ENCODE data around the gene AK4. TPM values are rescaled to one million over a fixed set of nuclear protein-coding genes. Genes with fewer than 3 reads are reported as not detected.
A peak's percentile ranks its signal among the peaks of the same experiment; 100 is the strongest.

The AK4 gene
- total and polyA plus RNA-seq, 4 experiments from 2014 or later = 1.3 to 1.9 TPM; not detected in 2

GRCh38 chr1:65254320-65255034 lies 106.5 kb downstream of the AK4 start:
- Histone ChIP-seq H3K36me3 (ENCODE audit: insufficient read depth, low read length) (no peaks in the 10 kb centered on the region), H3K27me3 (ENCODE audit: insufficient read depth, low read length) (no peaks in the 10 kb centered on the region), H3K9me3 (ENCODE audit: control insufficient read depth in 1 of 2, low read length in 2 of 2) (no peaks in the 10 kb centered on the region), H3K27ac (ENCODE audit: low read depth, low read length) (no peak overlapping the region), H3K4me1 (ENCODE audit: insufficient read depth, low read length) (peaks cover 20% of the 10 kb centered on the region), H3K4me3 (ENCODE audit: low read length in 2 of 2) (peak overlapping the region; percentile 45 to 68)
- Mint-ChIP-seq H3K27ac (peak overlapping the region in 5 of 7 donors; percentile 72 to 94 (median 88)), H3K9me3 (peaks cover 0 to 1% (median 0%) of the 10 kb centered on the region in 8 donors), H3K36me3 (peaks cover 0 to 3% of the 10 kb centered on the region in 2 donors), H3K4me1 (peaks cover 8 to 20% (median 16%) of the 10 kb centered on the region in 4 donors), H3K27me3 (peaks cover 0 to 4% of the 10 kb centered on the region in 2 donors), H3K4me3 (peak overlapping the region; percentile 85 to 98 (median 94))
- CTCF ChIA-PET (ENCODE audit: partially characterized antibody) = interaction anchor here (0.9 to 1.3 kb wide), 4 partner anchors 9 to 168 kb away, joined by 3 to 4 read pairs (median 4); no protein-coding TSS in a partner anchor
- DNase-seq = peak; percentile 81 to 85 (median 83)
- intact Hi-C loops (cut with micrococcal nuclease) = loop anchor here (1.0 to 10.0 kb wide), 6 partner anchors 11 to 1730 kb away; partner anchors contain the start of genes EFCAB7, ITGB3BP, LEPR and LEPROT
- POLR2A ChIA-PET (ENCODE audit: partially characterized antibody) = interaction anchor here (0.6 to 2.2 kb wide), 9 partner anchors 9 to 506 kb away, joined by 3 to 20 read pairs (median 4); partner anchors contain the start of genes DNAJC6, LEPR and LEPROT

DNA sequence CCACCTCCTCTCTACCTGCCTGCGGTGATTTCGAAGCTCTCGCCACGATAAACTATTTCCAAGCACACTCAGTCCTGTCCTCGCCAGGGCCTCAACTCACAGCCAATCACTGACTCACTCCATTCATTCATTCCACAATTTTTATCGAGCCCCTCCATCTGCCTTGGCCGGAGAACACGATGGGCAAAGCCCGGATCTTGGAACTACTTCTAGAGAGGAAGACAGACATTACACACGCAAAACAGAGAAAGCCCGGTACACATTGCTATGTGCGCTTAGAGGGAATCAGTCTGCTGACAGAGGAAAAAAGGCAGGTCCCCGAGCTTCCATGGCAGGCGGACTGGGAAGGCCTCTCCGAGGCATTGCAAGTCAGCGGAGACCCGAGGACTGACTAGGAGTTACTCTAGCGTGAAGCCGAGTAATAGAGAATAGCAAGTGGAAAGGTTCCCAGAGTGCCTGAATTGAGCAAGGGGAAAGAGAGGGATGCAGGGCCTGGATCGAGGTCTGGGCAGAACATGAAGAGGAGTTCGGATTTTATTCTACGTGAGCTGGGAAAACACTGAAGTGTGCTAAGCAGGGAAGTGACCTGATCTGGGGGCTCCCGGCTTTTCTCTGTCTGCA lies 107.1 kb downstream of the AK4 start:
- ChIA-PET POLR2A (ENCODE audit: partially characterized antibody) (interaction anchor here (1.0 to 2.2 kb wide), 7 partner anchors 8 to 507 kb away, joined by 3 to 20 read pairs (median 4); partner anchors contain the start of genes DNAJC6, LEPR and LEPROT), CTCF (ENCODE audit: partially characterized antibody) (interaction anchor here (1.0 to 1.3 kb wide), 3 partner anchors 8 to 167 kb away, joined by 4 read pairs; no protein-coding TSS in a partner anchor)
- no peaks in the 10 kb centered on the region for H3K36me3 ChIP-seq (ENCODE audit: insufficient read depth, low read length)
- H3K4me1 ChIP-seq (ENCODE audit: insufficient read depth, low read length) = peaks cover 20% of the 10 kb centered on the region
- no peaks in the 10 kb centered on the region for H3K9me3 ChIP-seq (ENCODE audit: control insufficient read depth in 1 of 2, low read length in 2 of 2)
- DNase-seq = no peak
- Mint-ChIP-seq H3K27ac (peak overlapping the region; percentile 61 to 94 (median 88)), H3K9me3 (peaks cover 0 to 1% (median 0%) of the 10 kb centered on the region in 8 donors), H3K36me3 (peaks cover 0 to 3% of the 10 kb centered on the region in 2 donors), H3K27me3 (peaks cover 0 to 4% of the 10 kb centered on the region in 2 donors), H3K4me1 (peaks cover 10 to 24% (median 16%) of the 10 kb centered on the region in 4 donors), H3K4me3 (peak overlapping the region; percentile 85 to 98 (median 94))
- intact Hi-C loops (cut with micrococcal nuclease) = loop anchor here (10.0 kb wide), 3 partner anchors 990 to 1730 kb away; partner anchors contain the start of genes EFCAB7 and ITGB3BP
- H3K27me3 ChIP-seq (ENCODE audit: insufficient read depth, low read length) = no peaks in the 10 kb centered on the region
- H3K4me3 ChIP-seq (ENCODE audit: low read length in 2 of 2) = peak overlapping the region; percentile 45 to 66
- no peak overlapping the region for H3K27ac ChIP-seq (ENCODE audit: low read depth, low read length)

- Mint-ChIP-seq H3K27ac (peak overlapping the region in 2 of 7 donors; percentile 27 to 61), H3K36me3 (peaks cover 0 to 3% of the 10 kb centered on the region in 2 donors), H3K27me3 (peaks cover 0 to 4% of the 10 kb centered on the region in 2 donors), H3K9me3 (peaks cover 0 to 1% (median 0%) of the 10 kb centered on the region in 8 donors), H3K4me1 (peaks cover 10 to 25% (median 16%) of the 10 kb centered on the region in 4 donors), H3K4me3 (peak overlapping the region; percentile 16 to 96 (median 50))
- intact Hi-C loops (cut with micrococcal nuclease) = loop anchor here (10.0 kb wide), 3 partner anchors 989 to 1731 kb away; partner anchors contain the start of genes EFCAB7 and ITGB3BP
- POLR2A ChIA-PET (ENCODE audit: partially characterized antibody) = interaction anchor here (1.0 to 1.9 kb wide), 2 partner anchors 10 to 53 kb away, joined by 3 to 16 read pairs; partner anchors contain the start of gene DNAJC6
- Histone ChIP-seq H3K4me1 (ENCODE audit: insufficient read depth, low read length) (peaks cover 20% of the 10 kb centered on the region), H3K9me3 (ENCODE audit: control insufficient read depth in 1 of 2, low read length in 2 of 2) (no peaks in the 10 kb centered on the region), H3K4me3 (ENCODE audit: low read length in 2 of 2) (peak overlapping the region in 1 of 2 donors; percentile 45), H3K36me3 (ENCODE audit: insufficient read depth, low read length) (no peaks in the 10 kb centered on the region), H3K27ac (ENCODE audit: low read depth, low read length) (no peak overlapping the region), H3K27me3 (ENCODE audit: insufficient read depth, low read length) (no peaks in the 10 kb centered on the region)
- DNase-seq = no peak
- CTCF ChIA-PET (ENCODE audit: partially characterized antibody) = interaction anchor here (1.1 to 1.3 kb wide), 2 partner anchors 40 to 164 kb away, joined by 3 to 4 read pairs; partner anchors contain the start of genes LEPR and LEPROT
These were observed 107.7 kb downstream of the AK4 start for GRCh38 chr1:65255656-65256050.

GRCh38 chr1:65256860-65257708 lies 109.1 kb downstream of the AK4 start:
- no peak overlapping the region for H3K27ac Mint-ChIP-seq
- no peaks in the 10 kb centered on the region for H3K9me3 ChIP-seq (ENCODE audit: control insufficient read depth in 1 of 2, low read length in 2 of 2)
- H3K9me3 Mint-ChIP-seq = peaks cover 0 to 1% (median 0%) of the 10 kb centered on the region in 8 donors
- H3K4me3 ChIP-seq (ENCODE audit: low read length in 2 of 2) = no peak overlapping the region
- ChIA-PET POLR2A (ENCODE audit: partially characterized antibody) (no interaction called here), CTCF (ENCODE audit: partially characterized antibody) (interaction anchor here (1.1 kb wide), 1 partner anchor 163 kb away, joined by 3 read pairs; the partner anchor contains the start of genes LEPR and LEPROT)
- DNase-seq = no peak
- intact Hi-C loops (cut with micrococcal nuclease) = loop anchor here (10.0 kb wide), 3 partner anchors 988 to 1732 kb away; partner anchors contain the start of genes EFCAB7 and ITGB3BP
- peaks cover 10 to 25% (median 16%) of the 10 kb centered on the region in 4 donors for H3K4me1 Mint-ChIP-seq
- H3K4me1 ChIP-seq (ENCODE audit: insufficient read depth, low read length) = peaks cover 20% of the 10 kb centered on the region
- H3K4me3 Mint-ChIP-seq = peak overlapping the region in 1 of 8 donors; percentile 1
- peaks cover 0 to 3% of the 10 kb centered on the region in 2 donors for H3K36me3 Mint-ChIP-seq
- H3K27me3 Mint-ChIP-seq = peaks cover 0 to 4% of the 10 kb centered on the region in 2 donors
- H3K27ac ChIP-seq (ENCODE audit: low read depth, low read length) = no peak overlapping the region
- no peaks in the 10 kb centered on the region for H3K27me3 ChIP-seq (ENCODE audit: insufficient read depth, low read length)
- no peaks in the 10 kb centered on the region for H3K36me3 ChIP-seq (ENCODE audit: insufficient read depth, low read length)

GRCh38 chr1:65258106-65258505 lies 110.1 kb downstream of the AK4 start:
- intact Hi-C loops (cut with micrococcal nuclease) = loop anchor here (10.0 kb wide), 3 partner anchors 987 to 1733 kb away; partner anchors contain the start of genes EFCAB7 and ITGB3BP
- CTCF ChIA-PET (ENCODE audit: partially characterized antibody) = no interaction called here

GRCh38 chr1:65259816-65260215 lies 111.8 kb downstream of the AK4 start:
- no peaks in the 10 kb centered on the region for H3K36me3 ChIP-seq (ENCODE audit: insufficient read depth, low read length)
- CTCF ChIA-PET (ENCODE audit: partially characterized antibody) = no interaction called here
- H3K36me3 Mint-ChIP-seq = peaks cover 0 to 3% of the 10 kb centered on the region in 2 donors
- no peak overlapping the region for H3K4me3 ChIP-seq (ENCODE audit: low read length in 2 of 2)
- no peaks in the 10 kb centered on the region for H3K27me3 ChIP-seq (ENCODE audit: insufficient read depth, low read length)
- peaks cover 10 to 24% (median 13%) of the 10 kb centered on the region in 4 donors for H3K4me1 Mint-ChIP-seq
- intact Hi-C loops (cut with micrococcal nuclease) = loop anchor here (10.0 kb wide), 3 partner anchors 985 to 1735 kb away; partner anchors contain the start of genes EFCAB7 and ITGB3BP
- no peak for DNase-seq
- H3K9me3 ChIP-seq (ENCODE audit: control insufficient read depth in 1 of 2, low read length in 2 of 2) = no peaks in the 10 kb centered on the region
- no peak overlapping the region for H3K27ac Mint-ChIP-seq
- peaks cover 9% of the 10 kb centered on the region for H3K4me1 ChIP-seq (ENCODE audit: insufficient read depth, low read length)
- POLR2A ChIA-PET (ENCODE audit: partially characterized antibody) = no interaction called here
- no peak overlapping the region for H3K27ac ChIP-seq (ENCODE audit: low read depth, low read length)
- H3K27me3 Mint-ChIP-seq = peaks cover 2 to 4% of the 10 kb centered on the region in 2 donors
- no peak overlapping the region for H3K4me3 Mint-ChIP-seq
- H3K9me3 Mint-ChIP-seq = peaks cover 0 to 1% (median 0%) of the 10 kb centered on the region in 8 donors

More at GRCh38 chr1:65258106-65258505, 110.1 kb downstream of the AK4 start:
- Mint-ChIP-seq H3K4me3 (no peak overlapping the region), H3K4me1 (peaks cover 10 to 25% (median 16%) of the 10 kb centered on the region in 4 donors), H3K9me3 (peaks cover 0 to 1% (median 0%) of the 10 kb centered on the region in 8 donors), H3K27me3 (peaks cover 0 to 4% of the 10 kb centered on the region in 2 donors), H3K36me3 (peaks cover 0 to 3% of the 10 kb centered on the region in 2 donors), H3K27ac (no peak overlapping the region)
- Histone ChIP-seq H3K4me3 (ENCODE audit: low read length in 2 of 2) (no peak overlapping the region), H3K27ac (ENCODE audit: low read depth, low read length) (no peak overlapping the region), H3K9me3 (ENCODE audit: control insufficient read depth in 1 of 2, low read length in 2 of 2) (no peaks in the 10 kb centered on the region), H3K36me3 (ENCODE audit: insufficient read depth, low read length) (no peaks in the 10 kb centered on the region), H3K27me3 (ENCODE audit: insufficient read depth, low read length) (no peaks in the 10 kb centered on the region), H3K4me1 (ENCODE audit: insufficient read depth, low read length) (peaks cover 20% of the 10 kb centered on the region)
- POLR2A ChIA-PET (ENCODE audit: partially characterized antibody) = no interaction called here
- DNase-seq = no peak

All from CD4-positive, alpha-beta memory T cell (primary cell).